GM23248 (cell line): Measurements from ENCODE around the gene MYH6.
"Not testable (repeated sequence)": the region's sequence is repeated elsewhere in the genome, so short reads cannot be mapped to it uniquely, and the experiment has no call there.

Experiments used
- EZH2 ChIP-seq: fragments of 200-600 bp; sonication (generic); IDR thresholded peaks from 2 replicates; pipeline ENCODE4 v1.6.1; 2018; ENCODE audit warnings: antibody characterized with exemption, mild to moderate bottlenecking; ENCODE audit not compliant: insufficient read depth, poor library complexity, severe bottlenecking
- EZH2phosphoT487 ChIP-seq: fragments of 200-600 bp; sonication (generic); IDR thresholded peaks from 2 replicates; pipeline ENCODE4 v1.6.1; 2018; ENCODE audit warnings: antibody characterized with exemption, moderate library complexity, mild to moderate bottlenecking, low read depth; ENCODE audit not compliant: insufficient read depth

- TF ChIP-seq EZH2, EZH2phosphoT487: not testable (repeated sequence)
Measured at GRCh38 chr14:23425798-23426197, 17.7 kb upstream of the MYH6 start.
